Trophoblast cell (in vitro differentiated cells and primary cell): ENCODE measurements around the gene SCFD2.
"Not testable (repeated sequence)": the region's sequence is repeated elsewhere in the genome, so short reads cannot be mapped to it uniquely, and the experiment has no call there.

Experiments used
- DNase-seq, 2 donors: peaks; one replicate each; pipeline ENCODE4 v3.0.0-alpha.2; 2016
- H2AFZ ChIP-seq: 2 replicates; pipeline ENCODE4 v1.6.1; 2013; ENCODE audit warnings: low read length, moderate library complexity, mild to moderate bottlenecking; ENCODE audit not compliant: insufficient read depth, poor library complexity
- H2AK5ac ChIP-seq: 2 replicates; pipeline ENCODE4 v1.6.1; 2013; ENCODE audit warnings: mild to moderate bottlenecking, low read length
- H2BK120ac ChIP-seq: 2 replicates; pipeline ENCODE4 v1.6.1; 2013; ENCODE audit warnings: low read length, mild to moderate bottlenecking, moderate library complexity; ENCODE audit not compliant: insufficient read depth, poor library complexity
- H2BK12ac ChIP-seq: 2 replicates; pipeline ENCODE4 v1.6.1; 2013; ENCODE audit warnings: mild to moderate bottlenecking, low read length, moderate library complexity
- H2BK5ac ChIP-seq: 2 replicates; pipeline ENCODE4 v1.6.1; 2013; ENCODE audit warnings: low read length, low read depth, moderate library complexity, mild to moderate bottlenecking; ENCODE audit not compliant: poor library complexity
- H3K14ac ChIP-seq: 2 replicates; pipeline ENCODE4 v1.6.1; 2013; ENCODE audit warnings: mild to moderate bottlenecking, low read length
- H3K18ac ChIP-seq: 2 replicates; pipeline ENCODE4 v1.6.1; 2013; ENCODE audit warnings: mild to moderate bottlenecking, low read length
- H3K23ac ChIP-seq: 2 replicates; pipeline ENCODE4 v1.6.1; 2013; ENCODE audit warnings: low read length
- H3K27ac ChIP-seq: 2 replicates; pipeline ENCODE4 v1.5.1; 2013; ENCODE audit warnings: low read depth, mild to moderate bottlenecking, inconsistent platforms, low read length, moderate library complexity
- H3K27me3 ChIP-seq: 2 replicates; pipeline ENCODE4 v1.6.1; 2013; ENCODE audit warnings: inconsistent platforms, mild to moderate bottlenecking, low read length, moderate library complexity; ENCODE audit not compliant: insufficient read depth
- H3K36me3 ChIP-seq, 2 experiments: 1 replicate in 1 of 2; 2 replicates in 1 of 2; pipeline ENCODE4 v1.6.1; 2013; ENCODE audit warnings: low read length in 2 of 2, mild to moderate bottlenecking in 2 of 2, moderate library complexity in 1 of 2; ENCODE audit not compliant: insufficient read depth in 2 of 2, control insufficient read depth in 1 of 2
- H3K4ac ChIP-seq: 2 replicates; pipeline ENCODE4 v1.6.1; 2013; ENCODE audit warnings: low read depth, mild to moderate bottlenecking, low read length, moderate library complexity
- H3K4me1 ChIP-seq, 2 experiments: 1 replicate in 1 of 2; 2 replicates in 1 of 2; pipeline ENCODE4 v1.6.1; 2013; ENCODE audit warnings: low read length in 2 of 2, mild to moderate bottlenecking in 2 of 2, moderate library complexity in 1 of 2; ENCODE audit not compliant: insufficient read depth in 2 of 2, control insufficient read depth in 1 of 2
- H3K4me2 ChIP-seq: 2 replicates; pipeline ENCODE4 v1.6.1; 2013; ENCODE audit warnings: inconsistent platforms, mild to moderate bottlenecking, low read length, moderate library complexity
- H3K4me3 ChIP-seq: 2 replicates; pipeline ENCODE4 v1.5.1; 2013; ENCODE audit warnings: mild to moderate bottlenecking, low read depth, low read length, inconsistent platforms
- H3K79me1 ChIP-seq: one replicate; pipeline ENCODE4 v1.6.1; 2013; ENCODE audit warnings: low read length
- H3K79me2 ChIP-seq: 2 replicates; pipeline ENCODE4 v1.6.1; 2013; ENCODE audit warnings: low read length, mild to moderate bottlenecking; ENCODE audit not compliant: control insufficient read depth, insufficient read depth, poor library complexity
- H3K9ac ChIP-seq: 2 replicates; pipeline ENCODE4 v1.6.1; 2013; ENCODE audit warnings: mild to moderate bottlenecking, low read length
- H3K9me3 ChIP-seq: 2 replicates; pipeline ENCODE4 v1.6.1; 2013; ENCODE audit warnings: low read depth, mild to moderate bottlenecking, control low read depth, inconsistent platforms, low read length; ENCODE audit not compliant: insufficient read depth
- H4K12ac ChIP-seq: 2 replicates; pipeline ENCODE4 v1.6.1; 2013; ENCODE audit warnings: low read depth, mild to moderate bottlenecking, low read length, moderate library complexity
- H4K8ac ChIP-seq: 2 replicates; pipeline ENCODE4 v1.6.1; 2013; ENCODE audit warnings: low read depth, mild to moderate bottlenecking, low read length, moderate library complexity
- H4K91ac ChIP-seq: one replicate; pipeline ENCODE4 v1.6.1; 2013; ENCODE audit warnings: low read depth, mild to moderate bottlenecking, low read length, moderate library complexity
- WGBS: extraction: QIAGEN DNeasy Blood & Tissue Kit; methylation state at CpG from one replicate; pipeline ENCODE4 v1.1.7; 2013; ENCODE audit warnings: missing lambda C conversion rate; ENCODE audit not compliant: insufficient read length, insufficient coverage; ENCODE audit errors: extremely low coverage; 5-methylcytosine and 5-hydroxymethylcytosine counted together

SCFD2 gene

DNA sequence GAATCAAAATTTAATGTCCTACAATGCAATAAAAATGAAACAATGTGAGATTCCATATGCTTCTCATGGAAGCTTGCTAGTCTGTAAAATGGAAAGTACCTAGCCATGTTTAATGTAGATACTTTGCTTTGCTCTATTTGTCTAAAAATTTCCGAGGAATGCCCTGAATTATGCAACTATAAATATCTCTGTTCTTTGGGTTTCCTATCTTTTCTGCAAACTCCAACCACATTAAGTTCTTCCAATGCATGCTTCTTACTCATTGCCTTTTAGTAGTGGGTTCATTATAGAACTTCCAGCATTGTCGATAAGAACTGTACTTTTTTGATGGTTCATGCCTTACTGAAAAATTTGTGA, 325.4 kb downstream of the SCFD2 start:
- no peak overlapping the region for H3K18ac ChIP-seq

GRCh38 chr4:53039741-53040458, 326.0 kb downstream of the SCFD2 start:
- H3K23ac ChIP-seq: no peak overlapping the region
- WGBS: no CpG with 5 or more reads among the region's 4 CpGs
- H4K8ac ChIP-seq: no peak overlapping the region
- no peak overlapping the region for H3K14ac ChIP-seq
- H3K27ac ChIP-seq: no peak overlapping the region
- no peak for DNase-seq
- no peak overlapping the region for H2AFZ ChIP-seq
- no peak overlapping the region for H2BK12ac ChIP-seq
- H2BK5ac ChIP-seq: no peak overlapping the region
- no peak overlapping the region for H3K18ac ChIP-seq
- H3K36me3 ChIP-seq: no peaks in the 10 kb centered on the region
- no peaks in the 10 kb centered on the region for H3K79me1 ChIP-seq
- no peak overlapping the region for H3K9ac ChIP-seq
- H4K12ac ChIP-seq: no peak overlapping the region
- H3K27me3 ChIP-seq: no peaks in the 10 kb centered on the region
- H3K4me2 ChIP-seq: no peak overlapping the region
- H2BK120ac ChIP-seq: no peak overlapping the region
- H4K91ac ChIP-seq: no peak overlapping the region
- no peaks in the 10 kb centered on the region for H3K4me1 ChIP-seq
- no peaks in the 10 kb centered on the region for H3K9me3 ChIP-seq
- H3K4ac ChIP-seq: no peak overlapping the region
- no peak overlapping the region for H3K4me3 ChIP-seq
- no peak overlapping the region for H2AK5ac ChIP-seq
- no peaks in the 10 kb centered on the region for H3K79me2 ChIP-seq

More for the DNA sequence above, 325.4 kb downstream of the SCFD2 start:
- Histone ChIP-seq H2BK12ac (no peak overlapping the region), H2BK120ac (no peak overlapping the region), H3K23ac (no peak overlapping the region), H3K4me1 (no peaks in the 10 kb centered on the region), H3K9ac (no peak overlapping the region), H2AK5ac (no peak overlapping the region), H3K79me2 (no peaks in the 10 kb centered on the region), H3K4me3 (no peak overlapping the region), H3K79me1 (no peaks in the 10 kb centered on the region), H4K12ac (no peak overlapping the region), H3K4me2 (no peak overlapping the region), H3K9me3 (no peaks in the 10 kb centered on the region), H4K91ac (no peak overlapping the region), H4K8ac (no peak overlapping the region), H3K4ac (no peak overlapping the region), H2AFZ (no peak overlapping the region), H3K14ac (no peak overlapping the region), H3K36me3 (no peaks in the 10 kb centered on the region), H2BK5ac (no peak overlapping the region), H3K27me3 (no peaks in the 10 kb centered on the region), H3K27ac (no peak overlapping the region)
- WGBS: no CpG with 5 or more reads among the region's 2 CpGs
- no peak for DNase-seq

GRCh38 chr4:53037892-53038291, 328.0 kb downstream of the SCFD2 start:
- Histone ChIP-seq H2BK5ac (no peak overlapping the region), H3K27me3 (no peaks in the 10 kb centered on the region), H3K9ac (no peak overlapping the region), H3K27ac (no peak overlapping the region), H2BK12ac (no peak overlapping the region), H4K91ac (no peak overlapping the region), H4K8ac (no peak overlapping the region), H2AK5ac (no peak overlapping the region), H3K79me2 (no peaks in the 10 kb centered on the region), H3K18ac (no peak overlapping the region), H2AFZ (no peak overlapping the region), H3K36me3 (no peaks in the 10 kb centered on the region), H3K4me2 (no peak overlapping the region), H3K79me1 (no peaks in the 10 kb centered on the region), H2BK120ac (no peak overlapping the region), H3K4ac (no peak overlapping the region), H3K9me3 (no peaks in the 10 kb centered on the region), H3K4me1 (no peaks in the 10 kb centered on the region), H4K12ac (no peak overlapping the region), H3K23ac (no peak overlapping the region), H3K4me3 (no peak overlapping the region), H3K14ac (no peak overlapping the region)
- WGBS: no CpG with 5 or more reads among the region's 1 CpG
- no peak for DNase-seq

GRCh38 chr4:53032908-53033307, 333.0 kb downstream of the SCFD2 start:
- H4K12ac ChIP-seq, H2BK120ac ChIP-seq, H3K4me3 ChIP-seq, H3K4ac ChIP-seq, H2BK5ac ChIP-seq, H3K14ac ChIP-seq, H3K27ac ChIP-seq, H3K4me2 ChIP-seq, H3K9ac ChIP-seq, DNase-seq, H3K27me3 ChIP-seq, H3K79me1 ChIP-seq, H2AK5ac ChIP-seq, H2AFZ ChIP-seq, H3K79me2 ChIP-seq, H4K91ac ChIP-seq, H3K23ac ChIP-seq, H2BK12ac ChIP-seq, H4K8ac ChIP-seq, H3K18ac ChIP-seq, H3K4me1 ChIP-seq, H3K36me3 ChIP-seq, H3K9me3 ChIP-seq: not testable (repeated sequence)
- no CpG with 5 or more reads among the region's 1 CpG for WGBS
